Left ventricle myocardium inferior (tissue), 1 donor: ENCODE measurements around the gene LIN28A. TPM values are rescaled to one million over a fixed set of nuclear protein-coding genes. Genes with fewer than 3 reads are reported as not detected.
A peak's percentile ranks its signal among the peaks of the same experiment; 100 is the strongest.

ENCODE experiments used
- DNase-seq: peaks from one replicate; pipeline ENCODE4 v3.0.0-alpha.2; 2020
- H3K27ac ChIP-seq: fragments of 200-600 bp; replicated peaks from 2 replicates; pipeline ENCODE4 v1.8.0; 2021
- H3K27me3 ChIP-seq: fragments of 200-600 bp; 2 replicates; pipeline ENCODE4 v1.8.0; 2021; ENCODE audit warnings: low read depth
- H3K36me3 ChIP-seq: fragments of 200-600 bp; 2 replicates; pipeline ENCODE4 v1.8.0; 2021
- H3K4me1 ChIP-seq: fragments of 200-600 bp; 2 replicates; pipeline ENCODE4 v1.8.0; 2021
- H3K4me3 ChIP-seq: fragments of 200-600 bp; 2 replicates; pipeline ENCODE4 v1.8.0; 2021; ENCODE audit warnings: mild to moderate bottlenecking, moderate library complexity
- H3K9me3 ChIP-seq: fragments of 200-600 bp; replicated peaks from 2 replicates; pipeline ENCODE4 v1.8.0; 2021
- intact Hi-C: fragments of 100-400 bp; cut with micrococcal nuclease; formaldehyde crosslinking; loops from one replicate; pipeline ENCODE4 v1.11.0; 2022
- total RNA-seq: library from RNA; stranded (reverse); fragmentation: NEBNext Ultra II Directional; extraction: Animal tissue kit (Norgen Biotek cat#: 25700); gene quantifications from one replicate; pipeline ENCODE4 v1.2.1, GENCODE V29; 2021
- TF ChIP-seq, protein P1 (sequence below): fragments of 200-600 bp; IDR thresholded peaks from 2 replicates; pipeline ENCODE4 v1.8.0; 2021; ENCODE audit warnings: antibody characterized with exemption, mild to moderate bottlenecking, borderline replicate concordance
- donor health status: DM: no; HTN: yes; CAD: no; lungs with severe emphysema.

LIN28A gene
- total RNA-seq, 1 donor from 2014 or later, result not detected

DNA sequence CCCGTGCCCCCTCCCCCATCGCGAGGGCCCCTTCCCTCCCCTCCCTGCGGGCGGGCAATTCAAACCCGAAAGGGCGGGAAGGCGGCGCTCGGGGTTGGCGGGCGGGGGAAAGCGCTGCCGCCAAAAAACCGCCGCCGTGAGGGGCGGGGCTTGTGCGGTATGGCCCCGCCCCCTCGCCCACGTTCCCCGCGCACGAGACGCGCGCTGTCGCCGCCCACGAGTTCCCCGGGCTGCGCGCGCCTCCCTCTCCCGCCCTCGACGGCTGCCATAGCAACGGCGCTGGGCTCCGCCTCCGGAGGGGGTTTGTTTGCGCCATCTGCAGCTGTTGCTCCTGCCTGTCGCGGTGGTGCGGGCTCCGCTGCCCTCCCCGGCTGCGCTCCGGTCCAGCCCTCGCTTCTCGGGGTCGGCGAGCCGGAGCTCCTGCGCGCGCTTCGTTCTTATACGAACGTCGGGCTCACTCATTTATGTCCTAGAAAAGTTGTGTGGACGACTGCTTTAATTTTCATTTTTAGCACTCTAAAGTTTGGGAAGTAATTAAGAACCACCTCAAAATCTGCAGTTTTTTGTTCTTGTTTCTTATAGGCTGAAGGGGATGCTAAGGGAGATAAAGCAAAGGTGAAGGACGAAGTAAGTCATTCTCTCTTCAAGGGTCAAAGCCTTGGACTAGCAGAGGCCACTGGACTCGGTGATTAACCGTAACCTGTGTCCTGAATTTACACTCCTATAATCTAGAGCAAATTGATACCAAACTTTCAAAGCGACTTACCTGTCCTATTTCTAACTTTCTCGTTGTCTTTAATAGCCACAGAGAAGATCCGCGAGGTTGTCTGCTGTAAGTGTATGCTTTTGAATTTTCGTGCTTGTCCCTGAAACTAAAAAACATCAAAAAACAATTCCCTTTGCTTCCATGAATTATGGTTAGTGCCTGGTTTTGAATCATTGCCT, 62.6 kb downstream of the LIN28A start:
- Histone ChIP-seq H3K36me3 (peaks cover 45% of the 10 kb centered on the region), H3K4me3 (peak overlapping the region; percentile 97), H3K9me3 (no peaks in the 10 kb centered on the region), H3K27ac (peak overlapping the region; percentile 99), H3K27me3 (no peaks in the 10 kb centered on the region), H3K4me1 (peaks cover 58% of the 10 kb centered on the region)
- peak; percentile 95 for DNase-seq
- TF ChIP-seq, protein P1, sequence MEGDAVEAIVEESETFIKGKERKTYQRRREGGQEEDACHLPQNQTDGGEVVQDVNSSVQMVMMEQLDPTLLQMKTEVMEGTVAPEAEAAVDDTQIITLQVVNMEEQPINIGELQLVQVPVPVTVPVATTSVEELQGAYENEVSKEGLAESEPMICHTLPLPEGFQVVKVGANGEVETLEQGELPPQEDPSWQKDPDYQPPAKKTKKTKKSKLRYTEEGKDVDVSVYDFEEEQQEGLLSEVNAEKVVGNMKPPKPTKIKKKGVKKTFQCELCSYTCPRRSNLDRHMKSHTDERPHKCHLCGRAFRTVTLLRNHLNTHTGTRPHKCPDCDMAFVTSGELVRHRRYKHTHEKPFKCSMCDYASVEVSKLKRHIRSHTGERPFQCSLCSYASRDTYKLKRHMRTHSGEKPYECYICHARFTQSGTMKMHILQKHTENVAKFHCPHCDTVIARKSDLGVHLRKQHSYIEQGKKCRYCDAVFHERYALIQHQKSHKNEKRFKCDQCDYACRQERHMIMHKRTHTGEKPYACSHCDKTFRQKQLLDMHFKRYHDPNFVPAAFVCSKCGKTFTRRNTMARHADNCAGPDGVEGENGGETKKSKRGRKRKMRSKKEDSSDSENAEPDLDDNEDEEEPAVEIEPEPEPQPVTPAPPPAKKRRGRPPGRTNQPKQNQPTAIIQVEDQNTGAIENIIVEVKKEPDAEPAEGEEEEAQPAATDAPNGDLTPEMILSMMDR, result no peak
- intact Hi-C loops, result no loop called here

DNA sequence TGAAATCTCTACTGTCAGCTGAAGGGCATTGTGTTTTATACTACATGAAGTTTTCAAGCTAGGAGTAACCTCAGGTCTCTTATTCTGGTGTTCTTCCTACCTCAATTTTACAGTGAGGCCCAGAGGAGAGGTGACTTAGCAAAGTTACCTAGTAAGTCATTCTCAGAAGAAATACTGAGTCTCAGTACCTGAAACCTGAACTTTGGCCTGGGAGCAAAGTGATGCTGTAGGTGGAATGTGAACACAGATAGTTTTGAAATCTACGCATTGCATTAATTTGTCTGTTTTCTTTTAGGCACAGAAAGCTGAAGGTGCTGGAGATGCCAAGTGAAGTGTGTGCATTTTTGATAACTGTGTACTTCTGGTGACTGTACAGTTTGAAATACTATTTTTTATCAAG, 64.2 kb downstream of the LIN28A start:
- H3K27me3 ChIP-seq, result no peaks in the 10 kb centered on the region
- intact Hi-C loops, result no loop called here
- H3K36me3 ChIP-seq, result peaks cover 48% of the 10 kb centered on the region
- DNase-seq, result no peak
- TF ChIP-seq, protein P1, result no peak
- H3K9me3 ChIP-seq, result no peaks in the 10 kb centered on the region
- no peak overlapping the region for H3K4me3 ChIP-seq
- no peak overlapping the region for H3K27ac ChIP-seq
- peaks cover 45% of the 10 kb centered on the region for H3K4me1 ChIP-seq

DNA sequence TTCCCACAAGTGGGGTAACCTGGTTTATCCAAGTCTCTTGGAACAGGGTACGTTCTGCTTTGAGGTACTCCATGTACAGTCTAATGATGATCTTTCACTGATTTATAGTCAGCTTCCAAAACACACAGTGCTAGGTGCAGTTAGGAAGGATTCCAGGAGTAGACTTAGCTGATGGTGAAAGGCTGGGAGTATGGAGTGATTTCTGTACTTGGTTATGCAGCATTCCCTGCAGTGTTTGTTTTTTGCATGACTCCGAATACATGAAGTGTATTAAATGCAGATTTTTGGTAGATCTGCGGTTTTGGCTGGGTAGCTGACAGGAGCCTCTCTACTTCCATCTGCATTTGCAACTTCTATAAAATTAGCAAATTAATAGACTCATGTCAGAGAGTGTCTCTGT, 65.4 kb downstream of the LIN28A start:
- DNase-seq, result no peak
- TF ChIP-seq, protein P1, result no peak
- Histone ChIP-seq H3K9me3 (no peaks in the 10 kb centered on the region), H3K27ac (no peak overlapping the region), H3K27me3 (no peaks in the 10 kb centered on the region), H3K4me3 (no peak overlapping the region), H3K4me1 (peaks cover 34% of the 10 kb centered on the region), H3K36me3 (peaks cover 51% of the 10 kb centered on the region)
- intact Hi-C loops, result no loop called here

DNA sequence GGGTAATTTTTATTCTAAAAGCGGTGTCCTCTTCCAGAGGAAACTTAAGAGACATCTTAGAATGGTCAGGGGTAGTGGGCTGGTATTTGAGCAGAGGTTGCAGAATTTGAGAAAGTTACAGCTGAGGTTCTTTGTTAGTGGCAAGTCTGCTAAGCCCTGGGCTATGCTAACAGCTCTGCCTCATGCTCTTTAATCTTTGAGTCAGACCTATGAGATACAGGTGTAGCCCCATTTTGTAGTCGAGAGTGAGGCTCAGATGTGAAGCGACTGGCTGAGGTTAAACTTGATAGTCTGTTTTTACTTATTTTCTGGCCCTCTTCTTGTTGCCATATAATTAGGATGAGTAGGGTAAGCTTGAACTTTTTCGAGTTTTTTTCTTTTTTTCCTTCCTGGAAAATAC, 66.3 kb downstream of the LIN28A start:
- Histone ChIP-seq H3K4me1 (peaks cover 25% of the 10 kb centered on the region), H3K36me3 (peaks cover 51% of the 10 kb centered on the region), H3K27ac (no peak overlapping the region), H3K27me3 (no peaks in the 10 kb centered on the region), H3K4me3 (no peak overlapping the region), H3K9me3 (no peaks in the 10 kb centered on the region)
- TF ChIP-seq, protein P1, result no peak
- no peak for DNase-seq
- intact Hi-C loops, result no loop called here

DNA sequence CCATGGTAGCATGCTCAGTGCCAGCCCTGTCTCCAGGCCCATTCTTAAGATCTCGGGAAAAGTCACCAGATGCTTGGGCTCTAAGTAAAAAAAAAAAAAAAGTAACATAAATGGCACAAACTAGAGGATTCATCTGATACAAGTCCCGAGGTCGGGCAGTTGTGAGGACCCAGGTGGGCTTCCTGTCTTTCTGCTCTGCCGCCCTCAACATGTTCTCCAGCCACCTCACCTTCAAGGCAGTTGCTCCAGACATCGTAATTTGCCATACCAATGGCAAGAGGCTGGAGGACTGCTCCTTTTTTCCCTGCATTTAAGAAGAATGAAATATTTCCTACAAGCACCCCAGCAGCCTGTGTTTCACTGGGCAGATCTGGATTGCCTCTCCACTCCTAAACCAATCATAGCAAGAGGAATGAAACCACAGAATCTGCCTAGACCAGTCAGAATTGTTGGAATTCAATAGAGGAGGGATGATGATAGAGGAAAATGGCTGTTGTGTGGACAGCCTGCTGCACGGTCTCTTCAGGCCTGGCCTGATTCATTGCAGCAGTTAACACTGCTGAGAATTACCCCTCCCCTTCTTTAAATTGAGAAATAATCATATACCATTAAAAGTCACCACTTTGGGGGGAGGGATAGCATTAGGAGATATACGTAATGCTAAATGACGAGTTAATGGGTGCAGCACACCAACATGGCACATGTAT, 67.0 kb downstream of the LIN28A start:
- peaks cover 19% of the 10 kb centered on the region for H3K4me1 ChIP-seq
- no peak for DNase-seq
- H3K36me3 ChIP-seq, result peaks cover 51% of the 10 kb centered on the region
- intact Hi-C loops, result no loop called here
- H3K4me3 ChIP-seq, result no peak overlapping the region
- H3K27me3 ChIP-seq, result no peaks in the 10 kb centered on the region
- TF ChIP-seq, protein P1, result no peak
- H3K9me3 ChIP-seq, result no peaks in the 10 kb centered on the region
- no peak overlapping the region for H3K27ac ChIP-seq
